NCI-H1436 treated with DMSO at 0.1 percent for 48 hours (cell line): ENCODE measurements around the gene TTC28.

Experiments used
- DNase-seq: peaks from one replicate; lab custom pipeline; 2025; lab: John Stamatoyannopoulos, UW

The TTC28 gene

GRCh38 chr22:28141614-28142013, 538.0 kb downstream of the TTC28 start:
- no peak for DNase-seq

- no peak for DNase-seq
Observed at GRCh38 chr22:28139961-28140360, 539.7 kb downstream of the TTC28 start.

DNA sequence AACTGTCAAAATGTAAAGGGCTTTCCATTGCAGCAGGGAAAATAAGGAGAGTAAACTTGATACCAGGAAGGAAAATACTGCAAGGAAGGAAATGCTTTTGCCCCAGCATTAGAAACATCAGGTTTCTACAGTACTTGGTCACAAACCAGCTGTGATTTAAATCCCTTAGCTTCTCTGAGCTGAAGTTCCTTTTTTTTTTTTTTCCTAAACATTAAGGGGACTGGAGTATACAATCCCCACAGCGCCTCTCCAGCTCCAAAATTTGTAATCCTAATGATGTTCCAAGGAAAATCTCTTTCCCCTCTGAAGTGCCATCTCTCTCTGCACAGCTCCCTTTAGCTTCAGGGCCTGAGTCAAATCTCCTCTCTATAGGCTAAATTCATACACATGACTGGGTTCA, 540.1 kb downstream of the TTC28 start:
- no peak for DNase-seq

- DNase-seq, result no peak
Observed at GRCh38 chr22:28137036-28137435, 542.6 kb downstream of the TTC28 start.

DNA sequence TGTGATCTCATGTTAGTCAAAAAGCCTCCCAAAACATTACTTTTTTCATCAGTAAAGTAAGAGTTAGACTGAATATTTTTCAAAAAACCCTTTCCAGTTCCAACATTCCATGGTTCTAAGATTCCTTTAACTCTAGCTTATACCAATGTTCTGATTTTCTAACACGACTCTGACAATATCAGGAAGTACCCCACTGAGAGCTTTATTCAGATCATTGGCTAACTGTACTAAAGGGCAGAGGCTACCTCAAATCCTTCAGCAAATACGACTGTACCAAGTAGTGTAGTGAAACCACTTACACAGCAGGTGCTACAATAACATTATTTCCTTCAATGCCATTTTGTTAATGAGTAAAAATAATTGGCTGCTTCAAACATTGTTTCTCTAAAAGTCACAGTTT, 547.2 kb downstream of the TTC28 start:
- no peak for DNase-seq

- DNase-seq, result no peak
Observed at GRCh38 chr22:28129319-28129962, 550.2 kb downstream of the TTC28 start.

GRCh38 chr22:28128827-28129226, 550.8 kb downstream of the TTC28 start:
- DNase-seq, result no peak

GRCh38 chr22:28125799-28126198, 553.8 kb downstream of the TTC28 start:
- no peak for DNase-seq

- DNase-seq, result peak; percentile 37
Observed at GRCh38 chr22:28123989-28124766, 555.5 kb downstream of the TTC28 start.

DNA sequence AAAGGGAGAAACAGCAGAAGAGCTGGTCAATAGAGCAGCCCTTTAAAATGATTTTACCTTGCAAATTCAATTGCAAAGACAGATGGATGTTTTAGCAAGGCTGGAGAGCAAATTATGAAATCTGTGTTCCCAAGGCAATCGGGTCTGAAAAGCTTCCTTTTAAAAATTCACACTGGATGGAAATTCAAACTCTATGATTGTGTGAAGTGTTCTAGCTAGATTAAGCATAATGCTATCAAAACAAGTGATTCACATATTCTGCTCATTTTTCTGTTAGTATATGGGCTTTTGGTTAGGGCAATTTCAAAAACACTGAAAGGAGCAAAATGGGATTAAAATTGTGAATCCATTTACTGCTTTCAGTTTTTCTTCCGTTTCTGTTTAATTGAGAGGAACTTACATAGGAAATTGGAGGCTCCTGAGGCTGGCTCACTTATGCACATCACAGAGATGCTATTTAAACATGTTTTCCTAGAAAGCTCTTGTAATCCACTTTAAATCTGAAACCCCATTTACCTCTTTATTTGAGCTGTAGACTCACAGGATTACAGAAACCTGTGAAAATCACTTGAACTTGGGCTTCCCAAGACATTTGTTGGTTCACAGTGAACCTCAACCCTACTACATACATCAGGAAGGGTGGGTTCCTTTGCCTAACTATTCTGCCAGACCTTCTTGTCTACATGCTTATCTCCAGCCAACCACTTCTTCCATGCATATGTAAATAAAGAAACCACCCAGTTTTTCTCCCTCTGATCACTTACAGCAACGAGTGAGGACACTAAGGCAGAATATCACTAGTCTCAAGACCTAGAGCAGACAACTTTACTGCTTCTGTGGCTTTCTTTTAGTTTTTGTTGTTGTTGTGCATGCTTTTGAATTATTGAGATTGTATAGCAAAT, 558.7 kb downstream of the TTC28 start:
- DNase-seq, result no peak

- no peak for DNase-seq
Observed at GRCh38 chr22:28118957-28119631, 560.5 kb downstream of the TTC28 start.

- DNase-seq, result no peak
Observed at GRCh38 chr22:28116219-28116673, 563.4 kb downstream of the TTC28 start.

DNA sequence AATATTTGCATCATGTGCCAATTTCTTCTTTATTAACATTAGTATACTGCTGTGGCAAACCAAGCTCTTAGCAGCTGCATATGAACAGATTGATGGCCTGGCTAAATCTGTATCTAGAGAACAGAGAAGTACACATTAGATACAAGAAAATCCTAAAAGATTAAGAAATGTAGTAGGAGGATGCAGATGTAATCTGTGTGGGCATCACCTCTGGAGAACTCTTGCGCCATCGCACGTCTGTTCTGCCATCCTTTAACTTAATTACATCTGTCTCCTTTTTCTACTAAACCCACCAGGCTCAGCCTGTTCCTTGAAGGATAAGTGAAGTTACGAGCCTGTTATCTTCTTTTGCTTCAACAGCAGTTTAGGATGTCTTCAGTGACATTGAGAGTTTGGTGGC, 564.2 kb downstream of the TTC28 start:
- no peak for DNase-seq

DNA sequence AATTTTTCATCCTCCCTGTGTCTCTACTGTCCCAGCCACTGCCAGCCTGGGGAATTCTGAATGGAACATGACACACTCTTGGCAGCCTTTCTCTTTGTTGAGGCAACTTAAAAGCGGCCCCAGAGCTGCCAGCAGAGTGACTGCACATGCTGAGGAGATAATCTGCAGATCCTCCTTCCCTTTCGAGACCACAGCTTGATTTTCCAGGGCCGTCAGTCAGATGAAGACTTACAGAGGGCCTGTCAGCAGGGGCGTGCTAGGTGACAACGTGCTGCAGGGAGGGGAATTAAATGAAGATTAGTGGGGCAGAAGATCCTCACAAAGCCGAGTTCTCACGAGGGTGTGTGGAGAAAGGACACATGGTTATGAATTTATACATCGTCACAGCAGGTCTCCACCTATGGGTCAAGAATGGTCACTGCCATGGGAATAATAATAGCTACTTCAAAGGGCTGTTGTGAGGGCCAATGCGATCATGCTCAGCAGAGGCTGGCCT, 567.0 kb downstream of the TTC28 start:
- no peak for DNase-seq

GRCh38 chr22:28112190-28112544, 567.5 kb downstream of the TTC28 start:
- no peak for DNase-seq

GRCh38 chr22:28111501-28112189, 568.0 kb downstream of the TTC28 start:
- no peak for DNase-seq

DNA sequence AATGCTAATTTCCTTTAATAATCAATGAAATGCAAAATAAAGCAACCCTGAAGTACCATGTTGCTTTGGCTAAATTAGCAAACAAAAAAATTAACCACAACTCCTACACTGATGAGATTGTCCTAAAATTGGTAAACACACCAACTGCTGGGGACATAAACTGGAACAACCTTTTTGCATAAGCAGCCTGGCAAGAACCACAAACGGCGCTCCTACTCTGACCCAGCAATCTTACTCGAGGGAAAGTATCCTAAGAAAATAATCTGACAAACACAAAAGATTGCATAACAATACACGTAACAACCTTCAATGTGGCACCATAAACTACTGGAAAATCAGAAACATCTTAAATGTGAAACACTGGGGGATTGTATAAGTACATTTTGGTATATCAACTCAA, 570.8 kb downstream of the TTC28 start:
- no peak for DNase-seq

- no peak for DNase-seq
Observed at GRCh38 chr22:28106617-28107016, 573.0 kb downstream of the TTC28 start.

DNA sequence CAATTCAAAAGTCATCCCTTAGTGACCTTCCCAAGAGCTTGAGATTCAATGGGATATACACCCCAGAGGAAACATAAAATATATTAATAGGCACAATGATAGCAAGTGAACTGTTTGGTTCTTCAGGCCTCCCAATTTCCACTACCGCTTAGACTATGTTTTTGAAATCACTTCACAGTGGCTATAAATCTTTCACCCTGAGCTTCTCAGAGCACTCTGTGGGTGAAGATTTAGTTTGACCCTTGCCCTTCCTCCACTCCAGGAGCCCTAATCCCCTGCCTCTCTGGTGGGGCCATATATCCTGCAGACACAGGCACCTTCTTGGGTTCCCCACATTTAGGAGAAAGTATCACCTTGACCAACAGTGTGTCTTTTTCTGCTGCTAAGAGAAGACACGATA, 573.7 kb downstream of the TTC28 start:
- DNase-seq, result no peak

DNA sequence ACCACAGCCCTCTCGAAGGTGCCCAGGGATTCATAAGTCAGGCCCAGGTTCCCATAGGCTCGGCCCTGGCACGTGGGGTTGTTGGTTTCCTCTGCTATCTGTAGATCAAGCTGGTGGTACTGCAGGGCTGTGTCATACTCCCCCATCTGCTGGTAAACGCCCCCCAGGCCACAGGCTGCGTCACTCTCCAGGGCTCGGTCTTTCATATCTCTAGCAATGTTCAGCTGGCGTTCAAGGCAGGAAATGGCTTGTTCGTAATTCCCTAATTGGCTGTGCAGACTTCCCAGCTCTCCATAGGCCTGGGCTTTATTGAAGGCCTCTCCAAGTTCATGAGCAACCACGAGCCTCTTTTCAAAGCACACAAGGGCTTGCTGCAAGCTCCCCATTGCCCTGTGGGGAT, 574.2 kb downstream of the TTC28 start:
- peak; percentile 62 for DNase-seq

DNA sequence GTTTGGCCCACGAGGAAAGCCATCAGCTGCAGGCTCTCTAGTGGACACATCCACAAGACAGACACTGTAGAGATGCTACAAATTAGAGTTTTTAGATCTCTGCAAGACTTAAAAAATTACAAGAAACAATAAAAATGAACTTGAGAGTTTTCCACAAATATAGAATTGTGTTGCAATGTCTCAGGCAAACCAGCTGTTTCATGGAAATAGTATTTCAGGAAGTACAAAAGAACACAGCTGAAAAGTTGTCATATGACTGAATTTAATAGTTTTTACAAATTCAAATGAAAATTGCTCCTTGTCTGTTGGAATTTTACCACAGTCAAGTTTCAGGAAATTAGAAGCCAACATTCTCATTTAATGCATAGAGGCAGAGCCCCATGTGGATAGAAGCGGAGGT, 576.0 kb downstream of the TTC28 start:
- no peak for DNase-seq
